ENCODE data around the gene PEAR1. TPM values are rescaled to one million over a fixed set of nuclear protein-coding genes. Genes with fewer than 3 reads are reported as not detected.
A peak's percentile ranks its signal among the peaks of the same experiment; 100 is the strongest.

Gene PEAR1
- polyA plus RNA-seq, 1 experiment, result 14.9 TPM

DNA sequence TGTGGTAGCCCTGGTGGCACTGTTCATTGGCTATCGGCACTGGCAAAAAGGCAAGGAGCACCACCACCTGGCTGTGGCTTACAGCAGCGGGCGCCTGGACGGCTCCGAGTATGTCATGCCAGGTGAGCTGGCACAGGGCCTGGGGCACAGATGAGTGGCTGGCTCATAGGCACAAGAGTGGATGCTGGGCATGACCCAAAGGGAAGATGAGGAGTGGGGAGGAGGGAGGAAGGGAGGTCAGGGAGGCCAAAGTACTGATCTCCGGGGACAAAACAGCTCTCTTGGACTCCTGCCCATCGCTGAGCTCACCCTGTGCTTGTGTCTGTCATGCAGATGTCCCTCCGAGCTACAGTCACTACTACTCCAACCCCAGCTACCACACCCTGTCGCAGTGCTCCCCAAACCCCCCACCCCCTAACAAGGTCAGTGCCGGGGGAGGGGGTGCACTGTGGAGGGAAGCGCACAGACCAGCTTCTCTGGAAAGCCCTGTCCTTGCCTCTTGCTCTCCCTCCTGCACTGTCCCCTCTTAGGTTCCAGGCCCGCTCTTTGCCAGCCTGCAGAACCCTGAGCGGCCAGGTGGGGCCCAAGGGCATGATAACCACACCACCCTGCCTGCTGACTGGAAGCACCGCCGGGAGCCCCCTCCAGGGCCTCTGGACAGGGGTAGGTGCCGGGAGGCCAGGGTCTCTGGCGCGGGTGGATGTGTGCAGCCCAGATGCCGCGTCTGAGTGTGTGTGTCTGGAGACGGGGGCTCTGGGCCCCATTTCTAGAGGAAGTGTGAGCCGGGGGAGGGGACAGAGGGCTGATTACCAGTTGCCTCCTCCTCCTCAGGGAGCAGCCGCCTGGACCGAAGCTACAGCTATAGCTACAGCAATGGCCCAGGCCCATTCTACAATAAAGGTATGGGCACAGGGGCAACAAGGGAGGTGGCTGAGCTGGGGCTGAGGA is 19.6 kb downstream of the PEAR1 start:
- ChIA-PET CTCF (interaction anchor here (0.6 to 1.2 kb wide), 5 partner anchors 13 to 218 kb away, joined by 3 to 5 read pairs (median 3); no protein-coding TSS in a partner anchor), POLR2A (interaction anchor here (1.1 kb wide), 1 partner anchor 12 kb away, joined by 3 read pairs; no protein-coding TSS in a partner anchor)
- TF ChIP-seq, protein P1, sequence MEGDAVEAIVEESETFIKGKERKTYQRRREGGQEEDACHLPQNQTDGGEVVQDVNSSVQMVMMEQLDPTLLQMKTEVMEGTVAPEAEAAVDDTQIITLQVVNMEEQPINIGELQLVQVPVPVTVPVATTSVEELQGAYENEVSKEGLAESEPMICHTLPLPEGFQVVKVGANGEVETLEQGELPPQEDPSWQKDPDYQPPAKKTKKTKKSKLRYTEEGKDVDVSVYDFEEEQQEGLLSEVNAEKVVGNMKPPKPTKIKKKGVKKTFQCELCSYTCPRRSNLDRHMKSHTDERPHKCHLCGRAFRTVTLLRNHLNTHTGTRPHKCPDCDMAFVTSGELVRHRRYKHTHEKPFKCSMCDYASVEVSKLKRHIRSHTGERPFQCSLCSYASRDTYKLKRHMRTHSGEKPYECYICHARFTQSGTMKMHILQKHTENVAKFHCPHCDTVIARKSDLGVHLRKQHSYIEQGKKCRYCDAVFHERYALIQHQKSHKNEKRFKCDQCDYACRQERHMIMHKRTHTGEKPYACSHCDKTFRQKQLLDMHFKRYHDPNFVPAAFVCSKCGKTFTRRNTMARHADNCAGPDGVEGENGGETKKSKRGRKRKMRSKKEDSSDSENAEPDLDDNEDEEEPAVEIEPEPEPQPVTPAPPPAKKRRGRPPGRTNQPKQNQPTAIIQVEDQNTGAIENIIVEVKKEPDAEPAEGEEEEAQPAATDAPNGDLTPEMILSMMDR (IDR thresholded peaks at IDR 0.05; ENCODE audit: low read depth, low read length), result no peak
- DNase-seq (ENCODE audit: low read depth, low spot score), result no peak
- no peaks in the 10 kb centered on the region for H3K27me3 ChIP-seq (ENCODE audit: control insufficient read depth, insufficient read depth, low read length)
- H3K27ac ChIP-seq (ENCODE audit: low read depth, low read length), result no peak overlapping the region
- H3K4me3 ChIP-seq (ENCODE audit: low read depth, low read length), result no peak overlapping the region
- no peaks in the 10 kb centered on the region; the same call in none of the 2 replicates for H3K9me3 ChIP-seq (ENCODE audit: control insufficient read depth, insufficient read depth, low read length)

DNA sequence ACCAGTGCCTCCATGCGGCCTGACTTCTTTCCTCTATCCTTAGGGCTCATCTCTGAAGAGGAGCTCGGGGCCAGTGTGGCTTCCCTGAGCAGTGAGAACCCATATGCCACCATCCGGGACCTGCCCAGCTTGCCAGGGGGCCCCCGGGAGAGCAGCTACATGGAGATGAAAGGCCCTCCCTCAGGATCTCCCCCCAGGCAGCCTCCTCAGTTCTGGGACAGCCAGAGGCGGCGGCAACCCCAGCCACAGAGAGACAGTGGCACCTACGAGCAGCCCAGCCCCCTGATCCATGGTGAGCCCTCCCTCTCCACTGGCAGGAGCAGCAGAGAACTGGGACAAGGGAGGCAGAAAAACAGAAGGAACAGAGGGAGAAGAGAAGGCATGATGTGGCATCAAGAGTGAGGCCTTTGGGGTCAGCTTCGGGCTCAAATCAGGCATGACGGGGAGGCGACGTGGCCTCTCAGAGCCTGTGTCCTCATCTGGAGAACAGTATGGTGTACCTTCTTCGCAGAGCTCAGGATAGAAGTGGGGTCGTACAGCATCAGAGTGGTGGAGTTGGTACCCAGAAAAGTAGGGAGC is 20.4 kb downstream of the PEAR1 start:
- TF ChIP-seq, protein P1 (IDR thresholded peaks at IDR 0.05; ENCODE audit: low read depth, low read length), result no peak
- POLR2A ChIA-PET, result interaction anchor here (1.1 kb wide), 1 partner anchor 12 kb away, joined by 3 read pairs; no protein-coding TSS in a partner anchor
- DNase-seq (ENCODE audit: low read depth, low spot score), result no peak
- CTCF ChIA-PET, result interaction anchor here (0.5 to 1.2 kb wide), 5 partner anchors 12 to 283 kb away, joined by 3 to 6 read pairs (median 3); partner anchors contain the start of gene PEAR1
- H3K27me3 ChIP-seq (ENCODE audit: control insufficient read depth, insufficient read depth, low read length), result no peaks in the 10 kb centered on the region
- H3K4me3 ChIP-seq (ENCODE audit: low read depth, low read length), result no peak overlapping the region
- H3K27ac ChIP-seq (ENCODE audit: low read depth, low read length), result no peak overlapping the region
- no peaks in the 10 kb centered on the region; the same call in 1 of the 2 replicates for H3K9me3 ChIP-seq (ENCODE audit: control insufficient read depth, insufficient read depth, low read length)

GRCh38 chr1:156914440-156914856 is 20.9 kb downstream of the PEAR1 start:
- TF ChIP-seq, protein P1 (IDR thresholded peaks at IDR 0.05; ENCODE audit: low read depth, low read length), result no peak
- ChIA-PET CTCF (interaction anchor here (1.0 kb wide), 1 partner anchor 21 kb away, joined by 3 read pairs; the partner anchor contains the start of gene PEAR1), POLR2A (interaction anchor here (1.1 kb wide), 1 partner anchor 13 kb away, joined by 3 read pairs; no protein-coding TSS in a partner anchor)
- no peaks in the 10 kb centered on the region for H3K27me3 ChIP-seq (ENCODE audit: control insufficient read depth, insufficient read depth, low read length)
- no peaks in the 10 kb centered on the region; the same call in 1 of the 2 replicates for H3K9me3 ChIP-seq (ENCODE audit: control insufficient read depth, insufficient read depth, low read length)
- no peak overlapping the region for H3K27ac ChIP-seq (ENCODE audit: low read depth, low read length)
- DNase-seq (ENCODE audit: low read depth, low spot score), result no peak
- no peak overlapping the region for H3K4me3 ChIP-seq (ENCODE audit: low read depth, low read length)

GRCh38 chr1:156920233-156921052 is 26.9 kb downstream of the PEAR1 start, which contains the start of gene LRRC71:
TSS of gene LRRC71 (plus strand) at chr1:156920632. CDS start at chr1:156920804, 172 bp downstream.
- ChIA-PET POLR2A (no interaction called here), CTCF (interaction anchor here (0.6 to 4.2 kb wide), 16 partner anchors 9 to 261 kb away, joined by 3 to 62 read pairs (median 4); partner anchors contain the start of gene PEAR1)
- Histone ChIP-seq H3K27ac (ENCODE audit: low read depth, low read length) (no peak within 1 kb of the TSS), H3K4me3 (ENCODE audit: low read depth, low read length) (peak within 1 kb of the TSS; percentile 45), H3K9me3 (ENCODE audit: control insufficient read depth, insufficient read depth, low read length) (no peaks in the 10 kb centered on the region; the same call in 1 of the 2 replicates), H3K27me3 (ENCODE audit: control insufficient read depth, insufficient read depth, low read length) (peaks cover 44% of the 10 kb centered on the region)
- TF ChIP-seq, protein P1 (IDR thresholded peaks at IDR 0.05; ENCODE audit: low read depth, low read length), result peak; percentile 86
- peak; percentile 29 for DNase-seq (ENCODE audit: low read depth, low spot score)

Data from AG04450 (cell line).